Esophagus squamous epithelium (tissue), 4 donors: ENCODE measurements around the gene PPIAL4G.
"Not testable (repeated sequence)": the region's sequence is repeated elsewhere in the genome, so short reads cannot be mapped to it uniquely, and the experiment has no call there.

Experiments
- CTCF ChIP-seq, 6 experiments: fragments of 450-650 bp in 4 of 6; fragments of 200-600 bp in 2 of 6; sonication (generic) in 2 of 6; IDR thresholded peaks; one replicate each; pipeline ENCODE4 v1.5.1; 2016 to 2019; ENCODE audit warnings: antibody characterized with exemption in 6 of 6, mild to moderate bottlenecking in 4 of 6, moderate library complexity in 4 of 6
- POLR2A ChIP-seq, 4 donors: fragments of 450-650 bp; IDR thresholded peaks; one replicate each; pipeline ENCODE4 v1.6.1; 2017; ENCODE audit warnings: antibody characterized with exemption in 4 of 4, mild to moderate bottlenecking in 4 of 4, moderate library complexity in 3 of 4

DNA sequence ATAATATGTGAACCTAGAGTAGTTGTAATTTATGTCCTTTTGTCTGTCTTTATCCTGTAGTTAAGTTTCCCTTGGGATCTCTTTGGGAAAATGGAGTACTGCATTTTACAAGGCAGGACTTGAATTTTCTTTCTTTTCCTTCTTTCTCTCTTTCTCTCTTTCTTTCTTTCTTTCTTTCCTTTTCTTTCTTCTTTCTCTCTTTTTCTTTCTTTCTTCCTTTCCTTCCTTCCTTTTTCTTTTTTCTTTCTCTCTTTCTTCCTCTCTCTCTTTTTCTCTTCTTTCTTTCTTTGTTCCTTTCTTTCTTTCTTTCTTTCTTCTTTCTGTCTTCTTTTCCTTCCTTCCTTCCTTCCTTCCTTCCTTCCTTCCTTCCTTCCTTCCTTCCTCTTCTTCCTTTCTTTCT lies 10.8 kb upstream of the PPIAL4G start:
- not testable (repeated sequence) for TF ChIP-seq CTCF, POLR2A (IDR thresholded peaks at IDR 0.05)
